HG03439 (cell line): ENCODE data around the gene ERICH4.

Experiments used
- ATAC-seq: cut with Tn5 transposase; IDR thresholded peaks from one replicate; pipeline ENCODE4 v1.9.1; 2021; ENCODE audit warnings: mild to moderate bottlenecking, moderate library complexity; ENCODE audit not compliant: unreplicated experiment

ERICH4 gene

DNA sequence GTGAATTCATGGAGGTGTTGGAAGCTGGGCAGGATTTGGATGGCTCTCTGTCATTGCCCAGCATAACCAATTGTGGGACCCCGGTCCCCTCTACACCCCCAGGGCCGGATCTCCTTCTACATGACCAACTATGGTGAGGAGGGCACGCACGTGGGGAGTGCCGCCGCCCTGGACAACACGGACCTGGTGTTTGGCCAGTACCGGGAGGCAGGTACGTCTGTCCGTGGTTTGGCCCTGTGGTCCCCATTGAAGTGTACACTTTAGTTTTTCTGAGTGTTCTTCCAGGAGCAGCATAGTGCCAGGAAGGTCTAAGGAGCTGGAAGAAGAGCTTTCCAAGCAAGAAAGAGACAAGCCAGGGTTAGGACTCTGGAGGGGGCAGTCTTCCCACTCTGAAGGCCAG, 29.0 kb upstream of the ERICH4 start:
- ATAC-seq, result no peak

DNA sequence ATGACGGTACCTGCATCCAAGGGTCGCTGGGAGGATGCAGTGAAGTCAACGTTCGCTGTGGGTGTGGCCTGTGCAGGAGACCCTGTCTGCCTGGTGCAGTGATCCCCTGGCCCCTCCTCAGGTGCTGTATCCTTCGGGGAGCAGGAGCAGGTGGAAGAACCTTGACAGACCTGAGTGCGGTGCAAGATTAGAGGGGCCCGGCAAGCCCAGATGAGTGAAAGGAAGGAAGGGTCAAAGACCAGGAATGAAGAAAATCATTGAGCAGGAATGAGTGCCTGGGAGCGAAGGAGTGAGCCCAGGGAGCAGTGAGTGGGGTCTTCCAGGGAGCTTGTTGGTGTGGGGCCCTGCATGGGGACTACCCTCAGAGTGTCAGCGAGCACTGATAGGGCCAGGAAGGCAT, 28.5 kb upstream of the ERICH4 start:
- ATAC-seq, result no peak

- no peak for ATAC-seq
These were observed 27.8 kb upstream of the ERICH4 start for GRCh38 chr19:41415154-41415571.

- ATAC-seq, result no peak
These were observed 26.7 kb upstream of the ERICH4 start for GRCh38 chr19:41416194-41416674.

GRCh38 chr19:41420101-41420880, 22.7 kb upstream of the ERICH4 start:
- no peak for ATAC-seq

GRCh38 chr19:41421314-41421713, 21.6 kb upstream of the ERICH4 start:
- ATAC-seq, result no peak

DNA sequence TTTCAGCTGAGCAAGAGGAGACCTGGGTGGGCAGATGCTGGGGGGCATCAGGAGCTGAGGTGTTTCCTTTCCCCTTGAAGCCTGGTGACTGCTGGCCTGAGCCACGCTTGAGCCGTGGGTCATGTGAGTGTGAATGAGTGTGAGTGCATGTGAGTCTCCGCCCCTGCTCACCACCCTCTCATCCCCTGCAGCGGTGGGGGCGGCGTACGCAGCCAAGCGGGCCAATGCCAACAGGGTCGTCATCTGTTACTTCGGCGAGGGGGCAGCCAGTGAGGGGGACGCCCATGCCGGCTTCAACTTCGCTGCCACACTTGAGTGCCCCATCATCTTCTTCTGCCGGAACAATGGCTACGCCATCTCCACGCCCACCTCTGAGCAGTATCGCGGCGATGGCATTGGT, 21.0 kb upstream of the ERICH4 start:
- no peak for ATAC-seq

DNA sequence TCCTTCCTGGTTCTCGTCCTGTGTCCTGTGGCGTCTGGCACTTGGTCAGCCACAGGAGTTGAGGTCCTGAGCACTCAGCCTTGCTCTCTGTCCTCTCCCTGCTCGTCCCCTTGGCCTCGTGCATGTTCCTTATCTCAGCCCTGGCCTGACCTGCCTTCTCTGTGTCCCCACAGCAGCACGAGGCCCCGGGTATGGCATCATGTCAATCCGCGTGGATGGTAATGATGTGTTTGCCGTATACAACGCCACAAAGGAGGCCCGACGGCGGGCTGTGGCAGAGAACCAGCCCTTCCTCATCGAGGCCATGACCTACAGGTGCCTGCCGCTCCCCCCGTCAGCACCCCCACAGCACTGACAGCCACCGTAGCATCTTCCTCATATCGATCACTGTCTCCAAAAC, 20.5 kb upstream of the ERICH4 start:
- ATAC-seq, result no peak

DNA sequence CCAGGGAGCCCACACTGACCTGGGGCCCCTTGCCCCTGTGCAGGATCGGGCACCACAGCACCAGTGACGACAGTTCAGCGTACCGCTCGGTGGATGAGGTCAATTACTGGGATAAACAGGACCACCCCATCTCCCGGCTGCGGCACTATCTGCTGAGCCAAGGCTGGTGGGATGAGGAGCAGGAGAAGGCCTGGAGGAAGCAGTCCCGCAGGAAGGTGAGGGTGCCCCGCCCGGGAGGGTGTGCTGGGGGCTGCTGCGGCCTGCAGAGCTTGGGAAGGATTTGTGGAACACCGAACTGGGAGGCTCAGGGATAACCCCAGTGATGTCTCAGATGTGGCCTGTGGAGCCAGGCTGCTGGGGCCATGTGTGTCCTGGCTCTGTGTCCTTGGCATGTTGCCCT, 20.0 kb upstream of the ERICH4 start:
- ATAC-seq, result no peak

DNA sequence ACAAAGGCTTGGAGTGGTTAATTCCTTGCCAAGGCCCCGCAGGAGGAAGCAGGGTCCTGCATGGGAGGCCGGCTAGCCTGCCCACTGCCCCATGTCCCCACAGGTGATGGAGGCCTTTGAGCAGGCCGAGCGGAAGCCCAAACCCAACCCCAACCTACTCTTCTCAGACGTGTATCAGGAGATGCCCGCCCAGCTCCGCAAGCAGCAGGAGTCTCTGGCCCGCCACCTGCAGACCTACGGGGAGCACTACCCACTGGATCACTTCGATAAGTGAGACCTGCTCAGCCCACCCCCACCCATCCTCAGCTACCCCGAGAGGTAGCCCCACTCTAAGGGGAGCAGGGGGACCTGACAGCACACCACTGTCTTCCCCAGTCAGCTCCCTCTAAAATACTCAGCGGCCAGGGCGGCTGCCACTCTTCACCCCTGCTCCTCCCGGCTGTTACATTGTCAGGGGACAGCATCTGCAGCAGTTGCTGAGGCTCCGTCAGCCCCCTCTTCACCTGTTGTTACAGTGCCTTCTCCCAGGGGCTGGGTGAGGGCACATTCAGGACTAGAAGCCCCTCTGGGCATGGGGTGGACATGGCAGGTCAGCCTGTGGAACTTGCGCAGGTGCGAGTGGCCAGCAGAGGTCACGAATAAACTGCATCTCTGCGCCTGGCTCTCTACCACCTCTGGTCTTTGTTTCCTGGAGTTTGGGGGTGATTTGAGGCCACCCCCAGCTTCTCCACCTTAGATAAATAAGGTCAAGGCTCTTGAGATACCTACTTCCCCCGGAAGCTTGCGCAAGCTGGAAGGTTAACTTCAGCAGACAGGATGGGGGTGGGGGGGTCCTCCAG, 18.4 kb upstream of the ERICH4 start:
- ATAC-seq, result no peak

- no peak for ATAC-seq
These were observed 17.5 kb upstream of the ERICH4 start for GRCh38 chr19:41425174-41426115.

DNA sequence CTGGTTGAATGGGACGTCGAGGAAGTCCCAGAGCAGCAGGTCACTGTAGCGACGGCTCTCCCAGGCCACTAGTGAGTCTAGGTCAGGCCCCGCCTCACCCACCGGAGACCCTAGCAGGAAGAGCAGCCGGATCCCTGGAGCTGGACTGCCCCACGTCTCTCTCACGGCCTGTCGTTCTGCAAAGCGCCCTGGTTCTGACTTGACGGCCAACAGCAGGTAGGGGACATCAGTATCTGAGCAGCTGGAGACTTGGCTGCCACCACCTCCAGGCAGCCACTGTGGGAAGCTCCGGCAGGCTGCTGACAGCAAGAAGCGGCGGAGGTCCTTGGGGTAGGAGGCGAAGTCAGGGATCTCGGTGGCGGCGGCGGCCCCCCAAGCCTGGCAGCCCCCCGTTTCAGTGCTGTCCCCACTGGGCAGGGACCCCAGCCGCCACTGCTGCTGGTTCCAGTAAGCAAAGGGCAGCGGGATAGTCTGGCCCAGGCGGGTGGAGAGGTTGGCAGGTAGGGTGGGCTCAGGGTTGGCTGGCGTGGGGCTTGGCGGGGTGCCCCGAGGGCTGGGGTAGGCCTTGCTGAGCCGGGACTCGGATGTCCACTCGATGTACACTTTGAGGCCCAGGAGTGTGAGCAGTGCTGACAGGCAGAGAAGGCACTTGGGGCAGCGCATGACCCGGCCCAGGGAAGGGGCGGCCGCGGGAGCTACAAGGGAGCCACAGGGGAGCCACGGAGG, 16.7 kb upstream of the ERICH4 start:
- ATAC-seq, result no peak

- no peak for ATAC-seq
These were observed 15.9 kb upstream of the ERICH4 start, which contains the start of gene B3GNT8 for GRCh38 chr19:41426952-41427646. Gene B3GNT8 (minus strand): TSS chr19:41427374. CDS start chr19:41426778, 596 bp downstream.

- ATAC-seq, result no peak
These were observed 15.1 kb upstream of the ERICH4 start for GRCh38 chr19:41427647-41428480.

DNA sequence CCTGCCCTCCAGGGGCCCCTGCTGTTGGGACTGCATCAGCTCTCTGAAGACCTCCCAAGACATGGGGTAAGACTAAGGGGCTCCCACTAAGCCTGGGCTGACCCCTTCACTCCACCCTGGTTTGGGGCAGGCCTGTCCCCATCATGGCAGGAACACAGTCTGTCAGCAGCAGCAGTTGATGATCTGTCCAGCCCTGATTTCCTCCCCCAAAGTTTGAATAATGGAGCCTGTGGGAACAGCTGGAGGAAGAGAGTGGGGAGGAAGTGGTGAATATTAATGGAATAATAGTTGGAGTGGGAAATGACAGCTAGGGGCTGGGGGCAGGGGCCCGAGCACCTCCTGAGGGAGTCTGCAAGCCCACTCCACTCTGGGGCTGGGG, 14.5 kb upstream of the ERICH4 start:
- ATAC-seq, result no peak

DNA sequence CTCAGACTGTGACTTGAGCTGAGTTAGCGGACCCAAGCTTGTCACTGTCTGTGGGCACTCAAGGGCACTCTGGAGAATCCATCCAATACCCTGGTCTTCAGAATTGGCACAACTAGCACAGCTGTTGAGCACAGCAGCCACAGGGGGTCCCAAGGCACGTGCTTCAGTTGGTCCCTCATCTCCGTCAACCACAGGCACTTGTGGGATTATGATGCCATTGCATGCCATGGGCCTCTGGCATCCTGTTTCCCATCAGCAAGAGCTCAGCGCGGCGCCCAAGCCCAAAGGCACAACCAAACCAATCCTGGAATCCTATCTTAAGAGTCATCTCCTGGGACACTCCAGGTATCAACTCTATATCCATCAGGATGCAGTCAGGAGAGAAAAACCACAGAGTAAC, 12.0 kb upstream of the ERICH4 start:
- ATAC-seq, result no peak

- ATAC-seq, result no peak
These were observed 11.2 kb upstream of the ERICH4 start for GRCh38 chr19:41431426-41432386.

DNA sequence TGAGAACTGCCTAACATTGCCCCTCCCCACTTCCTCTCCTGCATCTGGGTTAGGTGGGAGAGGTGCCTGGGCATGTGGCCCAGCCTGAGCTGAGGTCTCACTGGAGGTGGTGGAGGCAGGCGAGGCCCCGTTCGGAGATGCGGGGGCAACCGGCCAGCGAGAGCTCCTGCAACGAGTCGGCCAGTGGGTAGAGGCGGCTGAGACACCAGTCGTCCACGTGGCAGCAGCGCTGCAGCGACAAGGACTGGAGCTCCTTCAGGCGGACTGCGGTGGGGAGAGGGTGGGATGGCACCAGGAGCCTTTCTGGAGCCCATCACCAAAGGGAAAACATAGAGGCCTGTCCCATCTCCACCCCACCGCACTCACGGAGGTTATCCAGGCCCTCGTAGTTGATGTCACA, 9.8 kb upstream of the ERICH4 start:
- ATAC-seq, result no peak
